Measurements from ENCODE around the gene SMO. TPM values are rescaled to one million over a fixed set of nuclear protein-coding genes. Genes with fewer than 3 reads are reported as not detected.
"Not testable (repeated sequence)": the region's sequence is repeated elsewhere in the genome, so short reads cannot be mapped to it uniquely, and the experiment has no call there.

The SMO gene
- polyA plus RNA-seq, 10 donors: 36.7 to 64.5 (median 42.1) TPM

- no peak for DNase-seq
These were observed 17.8 kb downstream of the SMO start for GRCh38 chr7:129205987-129206785.

DNA sequence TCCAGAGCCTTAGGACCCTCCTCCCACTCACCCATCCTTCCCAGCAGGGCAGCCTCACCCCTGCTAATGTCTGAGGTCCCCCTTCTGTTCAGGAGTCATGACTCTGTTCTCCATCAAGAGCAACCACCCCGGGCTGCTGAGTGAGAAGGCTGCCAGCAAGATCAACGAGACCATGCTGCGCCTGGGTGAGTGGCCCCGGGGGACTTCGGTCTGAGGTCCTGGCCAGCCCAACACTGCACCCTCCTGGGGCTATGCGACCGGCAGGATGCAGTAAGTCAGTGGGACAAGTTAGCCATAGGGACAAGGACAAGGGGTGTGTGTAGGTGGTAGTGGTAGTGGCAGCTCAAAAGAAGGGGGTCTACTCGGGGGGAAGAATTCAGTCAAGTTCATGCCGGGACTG lies 20.2 kb downstream of the SMO start:
- no peak for DNase-seq

DNA sequence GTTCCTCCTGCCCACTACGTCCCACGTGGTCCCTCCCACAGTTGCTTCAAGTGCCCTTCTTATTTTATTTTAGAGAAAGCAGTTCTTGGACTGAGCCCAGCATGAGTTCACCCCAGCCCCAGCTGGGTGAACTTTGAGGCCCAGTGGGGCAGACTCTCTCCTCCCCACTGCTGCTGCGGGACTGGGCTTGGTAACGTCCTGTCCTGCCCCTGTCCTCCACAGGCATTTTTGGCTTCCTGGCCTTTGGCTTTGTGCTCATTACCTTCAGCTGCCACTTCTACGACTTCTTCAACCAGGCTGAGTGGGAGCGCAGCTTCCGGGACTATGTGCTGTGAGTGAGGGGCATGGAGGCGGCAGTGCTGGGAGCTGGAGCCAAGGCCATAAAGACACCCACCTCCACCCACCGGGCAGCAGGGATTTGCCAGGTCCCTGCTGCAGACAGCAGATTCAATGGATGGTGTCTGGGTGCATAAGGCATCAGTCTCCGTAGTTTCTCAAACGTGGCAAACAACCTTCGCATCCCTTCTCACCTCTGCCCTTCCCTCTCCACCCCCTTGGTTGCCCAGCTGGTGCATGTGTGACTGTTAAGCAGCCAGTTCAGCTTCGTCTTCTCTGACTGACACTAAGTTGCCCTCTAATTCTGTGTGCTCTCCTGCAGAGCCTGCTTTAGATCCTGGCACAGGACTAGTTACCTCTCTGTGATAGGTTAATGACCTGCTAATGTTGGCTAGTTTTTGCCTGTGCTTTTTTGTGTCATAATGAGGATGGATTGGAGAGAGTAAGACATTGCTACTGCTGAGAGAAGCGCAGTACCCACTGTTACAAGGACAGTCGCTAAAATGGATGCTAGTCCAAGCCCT lies 20.9 kb downstream of the SMO start:
- DNase-seq: no peak

DNA sequence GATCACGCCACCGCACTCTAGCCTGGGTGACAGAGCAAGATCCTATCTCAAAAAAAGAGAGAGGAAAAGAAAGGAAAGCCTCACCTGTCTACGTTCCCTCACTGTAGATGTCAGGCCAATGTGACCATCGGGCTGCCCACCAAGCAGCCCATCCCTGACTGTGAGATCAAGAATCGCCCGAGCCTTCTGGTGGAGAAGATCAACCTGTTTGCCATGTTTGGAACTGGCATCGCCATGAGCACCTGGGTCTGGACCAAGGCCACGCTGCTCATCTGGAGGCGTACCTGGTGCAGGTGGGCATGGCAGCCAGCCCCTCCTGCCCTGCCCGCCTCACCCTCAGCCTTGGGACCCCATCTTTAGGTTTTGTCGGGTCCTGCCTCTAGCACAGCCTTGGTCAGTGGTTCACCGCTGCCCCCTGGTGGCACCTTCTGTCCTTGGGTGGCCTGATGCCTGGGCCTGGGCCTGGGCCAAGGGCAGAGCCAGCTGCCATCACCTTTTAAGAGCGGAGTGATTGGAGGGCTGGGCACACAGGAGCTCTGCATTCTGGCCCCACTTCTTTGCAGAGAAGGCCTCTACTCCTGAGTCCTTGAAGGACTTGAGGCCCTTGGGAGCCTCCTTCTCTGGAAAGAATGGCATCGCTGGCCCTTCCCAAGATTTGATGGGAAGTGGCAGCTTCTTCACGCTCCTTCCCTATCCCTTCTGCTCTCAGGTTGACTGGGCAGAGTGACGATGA lies 22.0 kb downstream of the SMO start:
- peak; percentile 45 to 76 (median 71) for DNase-seq

DNA sequence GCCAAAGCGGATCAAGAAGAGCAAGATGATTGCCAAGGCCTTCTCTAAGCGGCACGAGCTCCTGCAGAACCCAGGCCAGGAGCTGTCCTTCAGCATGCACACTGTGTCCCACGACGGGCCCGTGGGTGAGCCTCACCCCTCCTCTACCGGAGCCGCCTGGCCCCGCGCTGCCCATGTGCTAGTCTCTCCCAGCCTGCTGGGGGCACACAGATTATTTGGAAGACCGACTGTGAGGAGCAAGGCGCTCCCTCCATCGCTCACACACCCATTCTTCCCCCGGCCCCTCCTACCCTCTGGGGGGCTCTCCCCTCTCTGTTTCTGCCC lies 22.5 kb downstream of the SMO start:
- no peak for DNase-seq

GRCh38 chr7:129212126-129212525 lies 23.7 kb downstream of the SMO start:
- DNase-seq: no peak

GRCh38 chr7:129212596-129212995 lies 24.2 kb downstream of the SMO start:
- DNase-seq: no peak

DNA sequence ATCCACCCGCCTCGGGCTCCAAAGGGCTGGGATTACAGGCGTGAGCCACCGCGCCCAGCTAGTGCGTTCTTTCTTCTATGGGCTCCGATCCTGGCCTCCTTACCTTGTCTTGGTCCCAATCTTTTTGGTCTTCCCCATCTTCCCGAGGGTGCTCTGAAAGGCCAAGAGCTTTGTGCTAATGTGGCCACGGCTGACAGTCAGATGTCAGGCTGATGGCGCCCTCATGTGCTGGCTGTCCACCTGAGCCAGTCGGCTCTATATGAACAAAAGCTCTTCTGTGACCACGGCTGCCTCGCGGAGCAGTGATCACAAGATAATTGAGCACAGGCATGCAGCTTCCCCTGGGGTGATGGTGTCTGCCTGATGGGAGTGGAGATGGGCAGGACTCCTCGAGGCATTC lies 25.4 kb downstream of the SMO start:
- peak; percentile 13 to 56 (median 30) for DNase-seq

- not testable (repeated sequence) for DNase-seq
These were observed 27.3 kb downstream of the SMO start for GRCh38 chr7:129215691-129216090.

- not testable (repeated sequence) for DNase-seq
These were observed 27.8 kb downstream of the SMO start for GRCh38 chr7:129216101-129216715.

- not testable (repeated sequence) for DNase-seq
These were observed 28.5 kb downstream of the SMO start for GRCh38 chr7:129216821-129217416.

DNA sequence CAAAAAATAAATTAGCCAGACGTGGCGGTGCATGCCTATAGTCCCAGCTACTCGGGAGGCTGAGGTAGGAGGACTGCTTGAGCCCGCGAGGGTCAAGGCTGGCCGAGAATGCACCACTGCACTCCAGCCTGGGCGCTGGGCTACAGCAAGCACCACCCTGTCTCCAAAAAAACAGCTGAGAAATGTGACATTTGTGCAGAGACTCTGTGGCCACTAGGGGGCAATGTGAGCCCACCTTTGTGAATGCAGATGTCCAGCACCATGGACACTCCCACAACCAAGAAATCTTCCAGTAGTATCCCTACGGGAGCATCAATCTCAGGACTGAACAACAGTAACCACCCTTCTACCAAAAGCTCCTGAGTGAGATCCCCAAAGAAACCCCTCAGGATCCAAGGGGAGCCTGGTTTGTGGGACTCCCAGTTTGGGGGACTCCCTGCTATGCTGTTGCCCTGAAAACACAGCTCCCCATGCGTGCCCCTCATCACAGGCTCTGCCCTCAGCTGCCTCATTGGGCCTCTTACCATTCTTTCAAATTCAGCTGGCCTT lies 30.2 kb downstream of the SMO start:
- peak; percentile 79 to 93 (median 87) for DNase-seq

GRCh38 chr7:129219166-129219565 lies 30.7 kb downstream of the SMO start:
- not testable (repeated sequence) for DNase-seq

GRCh38 chr7:129222064-129222463 lies 33.6 kb downstream of the SMO start:
- no peak for DNase-seq

GRCh38 chr7:129224251-129225205 lies 36.1 kb downstream of the SMO start, which contains the start of gene AHCYL2:
Gene AHCYL2 (plus strand): TSS chr7:129225030.
- DNase-seq: peak; percentile 98 to 99 (median 98)

DNA sequence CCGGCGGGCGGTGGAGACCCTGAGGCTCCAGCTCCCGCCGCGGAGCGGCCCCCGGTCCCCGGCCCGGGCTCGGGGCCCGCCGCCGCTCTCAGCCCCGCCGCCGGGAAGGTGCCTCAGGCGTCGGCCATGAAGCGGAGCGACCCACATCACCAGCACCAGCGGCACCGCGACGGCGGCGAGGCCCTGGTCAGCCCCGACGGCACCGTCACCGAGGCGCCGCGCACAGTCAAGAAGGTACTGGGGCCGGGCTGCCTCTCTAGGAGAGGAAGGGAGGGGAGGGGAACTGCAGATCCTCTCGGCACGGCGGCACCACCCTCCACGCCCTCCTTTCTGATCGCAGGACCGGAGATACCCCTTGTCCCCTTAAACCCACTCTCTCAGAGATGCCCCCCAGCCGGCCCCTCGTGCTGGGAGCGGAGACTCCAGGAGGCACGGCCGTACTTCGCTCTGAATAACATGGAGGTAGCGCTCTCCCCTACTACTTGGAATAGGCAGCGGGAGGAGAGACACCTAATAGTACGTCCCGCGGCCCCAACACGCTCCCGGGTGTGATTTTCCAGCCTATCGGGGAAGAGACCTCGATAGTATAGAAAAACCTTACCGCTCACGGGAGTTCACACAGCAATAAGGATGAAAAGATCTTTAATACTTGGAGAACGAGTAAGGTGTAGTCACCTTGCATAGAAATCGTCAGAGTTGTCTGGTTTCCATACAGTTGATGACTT lies 36.9 kb downstream of the SMO start:
- peak in 2 of 3 donors; percentile 12 to 23 for DNase-seq

DNA sequence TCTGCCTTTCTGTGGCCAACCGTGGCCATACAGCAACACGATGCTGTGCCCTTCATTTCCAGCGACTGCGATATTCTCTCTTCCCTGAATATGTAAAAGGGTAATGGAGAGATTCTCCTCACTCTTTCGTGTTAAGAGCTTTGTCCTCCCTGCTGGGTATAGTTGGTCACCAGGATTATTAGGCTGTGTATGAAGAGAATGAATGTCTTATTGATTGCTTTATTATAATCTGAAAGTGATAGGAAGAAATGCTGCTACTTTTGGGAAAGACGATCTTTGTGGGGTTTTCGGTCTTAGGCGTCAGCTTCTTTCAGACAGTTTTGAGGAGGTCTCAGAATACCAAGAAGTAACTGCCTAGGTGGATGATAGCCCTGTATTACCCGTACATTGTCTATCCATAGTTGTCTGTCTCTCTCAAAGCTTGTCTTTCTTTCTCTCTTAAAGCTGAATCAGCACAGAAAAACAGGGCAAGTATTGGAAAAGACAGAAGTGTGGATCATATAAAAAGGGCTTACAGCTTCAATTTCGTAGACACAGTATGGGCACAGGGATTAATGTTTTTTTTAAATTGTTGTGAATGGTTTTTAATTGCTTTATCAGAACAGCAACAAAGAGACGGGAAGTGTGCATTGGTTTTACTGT lies 37.6 kb downstream of the SMO start:
- no peak for DNase-seq

Data from muscle of back (tissue), 11 donors.